ENCODE results near the gene TUBG2.

DNA sequence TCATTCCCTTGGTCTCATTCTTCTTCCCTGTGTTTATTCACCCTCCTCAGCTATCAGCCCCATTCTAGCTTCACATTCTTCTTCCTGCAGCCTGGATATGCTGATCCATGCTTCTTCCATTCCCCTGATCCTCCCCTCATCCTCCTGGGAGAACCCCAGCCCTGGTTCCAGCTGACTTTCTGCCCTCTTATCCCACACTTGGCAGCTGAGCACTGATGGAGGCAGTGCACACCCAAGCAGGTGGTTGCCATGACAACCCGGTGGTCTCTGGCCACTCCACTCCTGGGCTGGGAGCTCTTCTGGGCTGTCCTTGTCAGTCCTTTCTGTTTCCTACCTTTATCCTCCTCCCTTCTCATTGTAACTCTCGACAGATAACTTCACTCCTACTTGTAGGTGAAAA is 16.7 kb upstream of the TUBG2 start:
- TF ChIP-seq, protein P1, sequence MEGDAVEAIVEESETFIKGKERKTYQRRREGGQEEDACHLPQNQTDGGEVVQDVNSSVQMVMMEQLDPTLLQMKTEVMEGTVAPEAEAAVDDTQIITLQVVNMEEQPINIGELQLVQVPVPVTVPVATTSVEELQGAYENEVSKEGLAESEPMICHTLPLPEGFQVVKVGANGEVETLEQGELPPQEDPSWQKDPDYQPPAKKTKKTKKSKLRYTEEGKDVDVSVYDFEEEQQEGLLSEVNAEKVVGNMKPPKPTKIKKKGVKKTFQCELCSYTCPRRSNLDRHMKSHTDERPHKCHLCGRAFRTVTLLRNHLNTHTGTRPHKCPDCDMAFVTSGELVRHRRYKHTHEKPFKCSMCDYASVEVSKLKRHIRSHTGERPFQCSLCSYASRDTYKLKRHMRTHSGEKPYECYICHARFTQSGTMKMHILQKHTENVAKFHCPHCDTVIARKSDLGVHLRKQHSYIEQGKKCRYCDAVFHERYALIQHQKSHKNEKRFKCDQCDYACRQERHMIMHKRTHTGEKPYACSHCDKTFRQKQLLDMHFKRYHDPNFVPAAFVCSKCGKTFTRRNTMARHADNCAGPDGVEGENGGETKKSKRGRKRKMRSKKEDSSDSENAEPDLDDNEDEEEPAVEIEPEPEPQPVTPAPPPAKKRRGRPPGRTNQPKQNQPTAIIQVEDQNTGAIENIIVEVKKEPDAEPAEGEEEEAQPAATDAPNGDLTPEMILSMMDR (IDR thresholded peaks at IDR 0.05; ENCODE audit: insufficient read depth, low read length, poor library complexity, severe bottlenecking) = no peak
- no peak for TF ChIP-seq EZH2phosphoT487 (conservative IDR thresholded peaks at IDR 0.05; ENCODE audit: low read length)
